ENCODE data around the gene CRISPLD2.

DNA sequence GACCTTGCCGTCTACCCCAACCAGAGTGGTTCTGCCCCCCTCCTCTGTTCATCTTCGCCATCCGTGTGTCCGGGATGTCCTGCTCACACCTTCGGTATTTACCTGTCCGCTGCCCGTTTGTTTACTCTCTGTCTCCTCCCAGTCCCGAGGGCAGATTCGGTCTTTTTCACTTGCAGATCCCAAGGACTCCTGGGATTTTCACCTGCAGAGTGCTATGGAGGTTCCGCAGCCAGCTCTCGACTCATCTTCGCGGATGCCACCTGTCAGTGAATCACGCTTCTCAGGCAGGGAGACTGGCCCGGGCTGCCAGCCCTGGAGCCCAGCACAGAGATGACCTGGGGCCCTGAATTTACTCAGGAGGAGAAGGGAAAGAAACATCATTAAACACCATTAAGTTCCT, 8.1 kb downstream of the CRISPLD2 start:
- TF ChIP-seq, protein P1, sequence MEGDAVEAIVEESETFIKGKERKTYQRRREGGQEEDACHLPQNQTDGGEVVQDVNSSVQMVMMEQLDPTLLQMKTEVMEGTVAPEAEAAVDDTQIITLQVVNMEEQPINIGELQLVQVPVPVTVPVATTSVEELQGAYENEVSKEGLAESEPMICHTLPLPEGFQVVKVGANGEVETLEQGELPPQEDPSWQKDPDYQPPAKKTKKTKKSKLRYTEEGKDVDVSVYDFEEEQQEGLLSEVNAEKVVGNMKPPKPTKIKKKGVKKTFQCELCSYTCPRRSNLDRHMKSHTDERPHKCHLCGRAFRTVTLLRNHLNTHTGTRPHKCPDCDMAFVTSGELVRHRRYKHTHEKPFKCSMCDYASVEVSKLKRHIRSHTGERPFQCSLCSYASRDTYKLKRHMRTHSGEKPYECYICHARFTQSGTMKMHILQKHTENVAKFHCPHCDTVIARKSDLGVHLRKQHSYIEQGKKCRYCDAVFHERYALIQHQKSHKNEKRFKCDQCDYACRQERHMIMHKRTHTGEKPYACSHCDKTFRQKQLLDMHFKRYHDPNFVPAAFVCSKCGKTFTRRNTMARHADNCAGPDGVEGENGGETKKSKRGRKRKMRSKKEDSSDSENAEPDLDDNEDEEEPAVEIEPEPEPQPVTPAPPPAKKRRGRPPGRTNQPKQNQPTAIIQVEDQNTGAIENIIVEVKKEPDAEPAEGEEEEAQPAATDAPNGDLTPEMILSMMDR (IDR thresholded peaks at IDR 0.05; ENCODE audit: low read length), result no peak
- TF ChIP-seq EZH2phosphoT487 (IDR thresholded peaks at IDR 0.05; ENCODE audit: low read length), result no peak
- no peak for TF ChIP-seq EZH2 (optimal IDR thresholded peaks at IDR 0.05; ENCODE audit: low read depth, low read length)
